ENCODE measurements around the gene HSPA1B. TPM values are rescaled to one million over a fixed set of nuclear protein-coding genes. Genes with fewer than 3 reads are reported as not detected.

Gene HSPA1B
- total RNA-seq, 1 experiment from 2014 or later, result 78.6 TPM

DNA sequence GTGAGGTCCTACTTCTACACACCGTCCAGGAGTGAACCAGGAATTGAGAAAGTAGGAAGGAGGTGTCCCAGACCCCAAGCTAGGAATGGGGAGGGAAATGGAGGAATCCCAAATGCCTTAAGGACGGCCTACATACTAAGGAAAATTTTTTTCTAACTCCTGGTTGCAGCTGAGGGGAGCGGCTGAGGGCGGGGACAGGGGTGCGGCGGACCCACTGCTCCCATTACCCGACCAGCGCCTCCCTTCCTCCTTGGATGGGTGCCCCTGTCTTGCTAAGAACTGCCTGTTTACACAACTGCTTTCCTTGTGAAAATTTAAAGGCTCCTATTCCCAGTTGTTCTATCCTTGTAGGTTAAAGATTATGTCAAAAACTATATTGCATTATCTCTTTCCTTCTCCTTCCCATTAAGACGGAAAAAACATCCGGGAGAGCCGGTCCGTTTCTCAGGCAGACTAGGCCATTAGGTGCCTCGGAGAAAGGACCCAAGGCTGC is 699 bp upstream of the HSPA1B start:
- Histone ChIP-seq H3K27me3 (ENCODE audit: low read length) (no peaks in the 10 kb centered on the region), H3K79me2 (ENCODE audit: low read length) (peaks cover 30% of the 10 kb centered on the region), H3K4me1 (ENCODE audit: low read length) (peaks cover 34% of the 10 kb centered on the region), H3K4me3 (ENCODE audit: low read length) (peak overlapping the region; percentile 71), H4K20me1 (ENCODE audit: insufficient read depth, low read depth, low read length) (no peaks in the 10 kb centered on the region), H3K27ac (ENCODE audit: low read length) (peak overlapping the region; percentile 70), H2AFZ (ENCODE audit: low read length) (peak overlapping the region; percentile 72), H3K9ac (ENCODE audit: low read length) (peak overlapping the region; percentile 79), H3K9me2 (replicated peaks; ENCODE audit: insufficient read depth, low read length) (no peaks in the 10 kb centered on the region), H3K36me3 (ENCODE audit: insufficient read depth, low read length) (no peaks in the 10 kb centered on the region), H3K4me2 (ENCODE audit: low read depth, low read length, poor library complexity, severe bottlenecking) (peak overlapping the region; percentile 99), H3K9me3 (ENCODE audit: low read length) (no peaks in the 10 kb centered on the region)
- no peak for DNase-seq

GRCh38 chr6:31829633-31830283 is 2.2 kb downstream of the HSPA1B start:
- H3K4me3 ChIP-seq (ENCODE audit: low read length), result peak overlapping the region; percentile 65
- peak overlapping the region; percentile 84 for H3K9ac ChIP-seq (ENCODE audit: low read length)
- H3K4me1 ChIP-seq (ENCODE audit: low read length), result peaks cover 41% of the 10 kb centered on the region
- peak overlapping the region; percentile 94 for H3K4me2 ChIP-seq (ENCODE audit: low read depth, low read length, poor library complexity, severe bottlenecking)
- H2AFZ ChIP-seq (ENCODE audit: low read length), result no peak overlapping the region
- no peaks in the 10 kb centered on the region for H3K9me3 ChIP-seq (ENCODE audit: low read length)
- H4K20me1 ChIP-seq (ENCODE audit: insufficient read depth, low read depth, low read length), result no peaks in the 10 kb centered on the region
- peaks cover 37% of the 10 kb centered on the region for H3K79me2 ChIP-seq (ENCODE audit: low read length)
- no peaks in the 10 kb centered on the region for H3K36me3 ChIP-seq (ENCODE audit: insufficient read depth, low read length)
- H3K9me2 ChIP-seq (replicated peaks; ENCODE audit: insufficient read depth, low read length), result no peaks in the 10 kb centered on the region
- no peaks in the 10 kb centered on the region for H3K27me3 ChIP-seq (ENCODE audit: low read length)
- H3K27ac ChIP-seq (ENCODE audit: low read length), result peak overlapping the region; percentile 66
- peak; percentile 79 for DNase-seq

GRCh38 chr6:31830886-31831335 is 3.4 kb downstream of the HSPA1B start:
- H3K36me3 ChIP-seq (ENCODE audit: insufficient read depth, low read length), result peaks cover 7% of the 10 kb centered on the region
- H3K4me2 ChIP-seq (ENCODE audit: low read depth, low read length, poor library complexity, severe bottlenecking), result peak overlapping the region; percentile 94
- H2AFZ ChIP-seq (ENCODE audit: low read length), result no peak overlapping the region
- H4K20me1 ChIP-seq (ENCODE audit: insufficient read depth, low read depth, low read length), result no peaks in the 10 kb centered on the region; the same call in 1 of the 2 replicates
- peak overlapping the region; percentile 66 for H3K27ac ChIP-seq (ENCODE audit: low read length)
- peak; percentile 44 for DNase-seq
- peak overlapping the region; percentile 84 for H3K9ac ChIP-seq (ENCODE audit: low read length)
- no peaks in the 10 kb centered on the region for H3K9me2 ChIP-seq (replicated peaks; ENCODE audit: insufficient read depth, low read length)
- H3K9me3 ChIP-seq (ENCODE audit: low read length), result no peaks in the 10 kb centered on the region
- H3K4me3 ChIP-seq (ENCODE audit: low read length), result peak overlapping the region; percentile 65
- no peaks in the 10 kb centered on the region for H3K27me3 ChIP-seq (ENCODE audit: low read length)
- H3K4me1 ChIP-seq (ENCODE audit: low read length), result peaks cover 39% of the 10 kb centered on the region
- H3K79me2 ChIP-seq (ENCODE audit: low read length), result peaks cover 46% of the 10 kb centered on the region

- Histone ChIP-seq H3K4me2 (ENCODE audit: low read depth, low read length, poor library complexity, severe bottlenecking) (peak overlapping the region; percentile 94), H3K79me2 (ENCODE audit: low read length) (peaks cover 53% of the 10 kb centered on the region), H3K4me3 (ENCODE audit: low read length) (peak overlapping the region; percentile 65), H3K9me2 (replicated peaks; ENCODE audit: insufficient read depth, low read length) (no peaks in the 10 kb centered on the region), H3K9me3 (ENCODE audit: low read length) (no peaks in the 10 kb centered on the region), H3K9ac (ENCODE audit: low read length) (peak overlapping the region; percentile 84), H3K4me1 (ENCODE audit: low read length) (peaks cover 40% of the 10 kb centered on the region), H3K27ac (ENCODE audit: low read length) (peak overlapping the region; percentile 66), H2AFZ (ENCODE audit: low read length) (no peak overlapping the region), H3K36me3 (ENCODE audit: insufficient read depth, low read length) (peaks cover 13% of the 10 kb centered on the region), H4K20me1 (ENCODE audit: insufficient read depth, low read depth, low read length) (peaks cover 5% of the 10 kb centered on the region; the same call in 1 of the 2 replicates), H3K27me3 (ENCODE audit: low read length) (no peaks in the 10 kb centered on the region)
- no peak for DNase-seq
Observed at GRCh38 chr6:31831350-31832215, 4.0 kb downstream of the HSPA1B start.

- Histone ChIP-seq H2AFZ (ENCODE audit: low read length) (peak overlapping the region; percentile 17; the same call in 1 of the 2 replicates), H3K27ac (ENCODE audit: low read length) (peak overlapping the region; percentile 94), H3K4me2 (ENCODE audit: low read depth, low read length, poor library complexity, severe bottlenecking) (peak overlapping the region; percentile 91), H3K4me1 (ENCODE audit: low read length) (peaks cover 55% of the 10 kb centered on the region), H4K20me1 (ENCODE audit: insufficient read depth, low read depth, low read length) (peaks cover 26% of the 10 kb centered on the region; the same call in 1 of the 2 replicates), H3K4me3 (ENCODE audit: low read length) (peak overlapping the region; percentile 99), H3K9me2 (replicated peaks; ENCODE audit: insufficient read depth, low read length) (no peaks in the 10 kb centered on the region), H3K9me3 (ENCODE audit: low read length) (no peaks in the 10 kb centered on the region), H3K36me3 (ENCODE audit: insufficient read depth, low read length) (peaks cover 44% of the 10 kb centered on the region), H3K27me3 (ENCODE audit: low read length) (no peaks in the 10 kb centered on the region), H3K79me2 (ENCODE audit: low read length) (peaks cover 64% of the 10 kb centered on the region), H3K9ac (ENCODE audit: low read length) (peak overlapping the region; percentile 100)
- peak; percentile 93 for DNase-seq
Observed at GRCh38 chr6:31834367-31835250, 7.1 kb downstream of the HSPA1B start.

DNA sequence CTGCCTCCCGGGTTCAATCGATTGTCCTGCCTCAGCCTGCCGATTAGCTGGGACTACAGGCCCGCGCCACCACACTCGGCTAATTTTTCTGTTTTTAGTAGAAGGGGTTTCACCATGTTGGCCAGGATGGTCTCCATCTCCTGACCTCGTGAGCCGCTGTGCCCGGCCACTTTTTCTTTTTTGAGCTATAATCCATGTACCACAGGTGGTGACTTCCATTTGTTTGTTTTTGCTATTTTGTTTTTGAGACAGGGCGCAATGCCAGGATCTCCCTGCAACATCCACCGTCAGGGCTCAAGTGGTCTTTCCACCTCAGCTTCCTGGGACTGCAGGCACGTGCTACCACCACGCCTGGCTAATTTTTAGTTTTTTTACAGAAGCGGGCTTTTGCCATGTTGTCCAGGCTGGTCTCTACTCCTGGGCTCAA is 8.5 kb downstream of the HSPA1B start:
- no peaks in the 10 kb centered on the region for H3K27me3 ChIP-seq (ENCODE audit: low read length)
- H3K9me3 ChIP-seq (ENCODE audit: low read length), result no peaks in the 10 kb centered on the region
- H3K9me2 ChIP-seq (replicated peaks; ENCODE audit: insufficient read depth, low read length), result no peaks in the 10 kb centered on the region
- no peak overlapping the region for H2AFZ ChIP-seq (ENCODE audit: low read length)
- peaks cover 50% of the 10 kb centered on the region for H3K79me2 ChIP-seq (ENCODE audit: low read length)
- peak overlapping the region; percentile 99 for H3K4me3 ChIP-seq (ENCODE audit: low read length)
- peak; percentile 58 for DNase-seq
- peaks cover 51% of the 10 kb centered on the region for H3K4me1 ChIP-seq (ENCODE audit: low read length)
- peak overlapping the region; percentile 100 for H3K9ac ChIP-seq (ENCODE audit: low read length)
- H3K27ac ChIP-seq (ENCODE audit: low read length), result peak overlapping the region; percentile 94
- peaks cover 49% of the 10 kb centered on the region for H3K36me3 ChIP-seq (ENCODE audit: insufficient read depth, low read length)
- H4K20me1 ChIP-seq (ENCODE audit: insufficient read depth, low read depth, low read length), result peaks cover 26% of the 10 kb centered on the region; the same call in 1 of the 2 replicates
- peak overlapping the region; percentile 91 for H3K4me2 ChIP-seq (ENCODE audit: low read depth, low read length, poor library complexity, severe bottlenecking)

DNA sequence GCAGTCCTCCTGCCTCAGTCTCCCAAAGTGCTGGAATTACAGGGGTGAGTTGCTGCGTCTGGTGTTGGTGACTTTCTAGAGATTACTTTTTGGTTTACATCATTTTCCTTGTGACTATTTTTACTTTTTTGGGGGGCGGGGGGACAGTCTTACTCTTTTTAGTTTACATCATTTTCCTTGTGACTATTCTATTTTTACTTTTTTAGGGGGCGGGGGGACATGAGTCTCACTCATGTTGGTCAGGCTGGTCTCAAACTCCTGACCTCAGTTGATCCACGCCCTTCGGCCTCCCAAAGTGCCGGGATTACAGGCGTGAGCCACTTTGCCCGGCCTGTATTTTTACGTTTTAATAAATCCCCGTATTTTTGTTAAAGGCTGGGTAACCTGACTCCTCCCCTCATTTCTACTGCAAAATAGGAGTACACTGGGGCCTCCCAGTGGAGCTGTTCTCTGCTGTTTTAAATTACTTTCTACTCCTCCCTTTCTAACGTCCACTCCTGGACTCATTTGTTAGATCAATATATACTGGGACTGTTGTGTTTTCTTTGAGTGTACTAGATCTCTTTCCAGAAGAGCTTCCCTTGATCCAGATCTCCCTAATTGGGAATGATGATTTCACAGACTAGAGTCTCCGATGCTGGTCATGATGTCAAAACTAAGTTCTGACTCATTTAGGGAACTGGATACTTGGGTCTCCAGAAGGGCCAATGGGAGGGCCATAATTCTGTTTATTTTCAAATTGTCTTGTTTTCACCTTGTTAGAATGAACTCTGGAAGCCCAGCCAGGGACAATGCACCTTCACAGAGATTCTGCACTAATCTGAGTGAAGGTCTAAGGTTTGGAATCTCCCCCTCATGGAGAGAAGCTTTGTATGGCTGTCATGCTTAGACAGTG is 9.2 kb downstream of the HSPA1B start:
- Histone ChIP-seq H2AFZ (ENCODE audit: low read length) (no peak overlapping the region), H3K4me2 (ENCODE audit: low read depth, low read length, poor library complexity, severe bottlenecking) (peak overlapping the region; percentile 91), H3K9me3 (ENCODE audit: low read length) (no peaks in the 10 kb centered on the region), H3K27ac (ENCODE audit: low read length) (peak overlapping the region; percentile 94), H3K4me3 (ENCODE audit: low read length) (peak overlapping the region; percentile 99), H3K36me3 (ENCODE audit: insufficient read depth, low read length) (peaks cover 49% of the 10 kb centered on the region), H3K9ac (ENCODE audit: low read length) (peak overlapping the region; percentile 100), H3K4me1 (ENCODE audit: low read length) (peaks cover 44% of the 10 kb centered on the region), H4K20me1 (ENCODE audit: insufficient read depth, low read depth, low read length) (peaks cover 26% of the 10 kb centered on the region; the same call in 1 of the 2 replicates), H3K27me3 (ENCODE audit: low read length) (no peaks in the 10 kb centered on the region), H3K79me2 (ENCODE audit: low read length) (peaks cover 43% of the 10 kb centered on the region), H3K9me2 (replicated peaks; ENCODE audit: insufficient read depth, low read length) (no peaks in the 10 kb centered on the region)
- peak; percentile 62 for DNase-seq

All from Karpas-422 (cell line).